ENCODE data around the gene SLC15A3.

DNA sequence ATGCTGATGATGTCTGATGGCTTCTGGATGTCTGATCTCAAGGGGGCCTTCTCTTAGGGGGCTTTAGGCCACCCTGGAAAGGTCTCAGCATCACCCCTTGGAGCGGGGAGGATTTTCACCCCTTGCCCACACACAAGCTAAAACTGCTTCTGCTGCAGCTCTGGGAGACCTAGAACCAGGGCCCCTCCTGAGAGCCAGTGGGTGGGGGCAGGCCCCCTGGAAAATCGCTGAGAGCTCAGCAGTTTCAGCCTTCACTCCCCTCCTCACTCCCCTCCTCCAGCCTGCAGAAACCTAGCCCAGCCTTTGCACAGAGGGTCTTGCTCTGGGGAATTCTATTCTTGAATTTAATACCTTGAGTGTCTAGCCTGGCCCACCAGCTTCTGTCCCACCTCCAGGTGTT, 36.7 kb upstream of the SLC15A3 start:
- TF ChIP-seq, protein P1, sequence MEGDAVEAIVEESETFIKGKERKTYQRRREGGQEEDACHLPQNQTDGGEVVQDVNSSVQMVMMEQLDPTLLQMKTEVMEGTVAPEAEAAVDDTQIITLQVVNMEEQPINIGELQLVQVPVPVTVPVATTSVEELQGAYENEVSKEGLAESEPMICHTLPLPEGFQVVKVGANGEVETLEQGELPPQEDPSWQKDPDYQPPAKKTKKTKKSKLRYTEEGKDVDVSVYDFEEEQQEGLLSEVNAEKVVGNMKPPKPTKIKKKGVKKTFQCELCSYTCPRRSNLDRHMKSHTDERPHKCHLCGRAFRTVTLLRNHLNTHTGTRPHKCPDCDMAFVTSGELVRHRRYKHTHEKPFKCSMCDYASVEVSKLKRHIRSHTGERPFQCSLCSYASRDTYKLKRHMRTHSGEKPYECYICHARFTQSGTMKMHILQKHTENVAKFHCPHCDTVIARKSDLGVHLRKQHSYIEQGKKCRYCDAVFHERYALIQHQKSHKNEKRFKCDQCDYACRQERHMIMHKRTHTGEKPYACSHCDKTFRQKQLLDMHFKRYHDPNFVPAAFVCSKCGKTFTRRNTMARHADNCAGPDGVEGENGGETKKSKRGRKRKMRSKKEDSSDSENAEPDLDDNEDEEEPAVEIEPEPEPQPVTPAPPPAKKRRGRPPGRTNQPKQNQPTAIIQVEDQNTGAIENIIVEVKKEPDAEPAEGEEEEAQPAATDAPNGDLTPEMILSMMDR (IDR thresholded peaks at IDR 0.05), result no peak
- TF ChIP-seq POLR2A (IDR thresholded peaks at IDR 0.05), result no peak
